AG10803 (cell line): ENCODE measurements around the gene KIF3B.

Experiments
- DNase-seq: peaks from one replicate; pipeline ENCODE4 v3.0.0; 2010; ENCODE audit warnings: low read depth
- H3K4me3 ChIP-seq: 2 replicates; pipeline ENCODE4 v1.5.1; 2011; ENCODE audit warnings: mild to moderate bottlenecking, low read length, control low read depth
- TF ChIP-seq, protein P1 (sequence below): conservative IDR thresholded peaks from 2 replicates; pipeline ENCODE4 v1.5.1; 2011; ENCODE audit warnings: mild to moderate bottlenecking, low read length, control low read depth, inconsistent platforms

The KIF3B gene

DNA sequence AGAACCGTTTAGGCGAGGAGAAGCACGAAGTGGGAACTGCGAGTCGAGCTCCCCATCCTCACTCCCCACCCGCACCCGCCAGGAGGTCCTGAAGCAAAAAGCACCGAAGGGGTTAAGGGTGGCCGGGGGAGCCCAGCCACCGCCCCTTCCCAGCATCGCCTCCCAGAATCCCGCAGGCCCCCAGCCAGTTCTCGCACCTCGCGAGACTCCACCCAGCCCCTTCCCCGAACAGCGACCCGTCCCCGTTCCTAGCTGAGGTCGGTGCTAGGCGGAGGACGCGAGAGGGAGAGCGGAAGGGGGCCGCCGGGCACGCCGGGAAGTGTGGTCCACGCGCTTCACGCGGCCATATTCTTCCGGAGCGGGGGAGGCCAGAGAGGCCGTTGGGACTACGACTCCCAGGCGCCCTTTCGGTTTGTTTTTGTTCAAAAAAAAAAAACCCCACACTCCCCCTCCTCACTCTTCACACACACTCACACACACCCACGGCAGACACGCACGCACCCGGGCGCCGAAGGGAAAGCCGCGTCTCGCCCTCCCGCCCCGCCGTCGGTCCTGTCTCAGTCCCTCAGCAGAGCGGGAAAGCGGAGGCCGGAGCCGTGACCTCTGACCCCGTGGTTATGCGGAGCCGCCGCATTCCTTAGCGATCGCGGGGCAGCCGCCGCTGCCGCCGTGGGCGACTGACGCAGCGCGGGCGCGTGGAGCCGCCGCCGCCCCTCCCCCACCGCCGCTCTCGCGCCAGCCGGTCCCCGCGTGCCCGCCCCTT, 80.6 kb downstream of the KIF3B start, which contains the start of gene ASXL1:
Gene ASXL1, plus strand, starts transcription at position 463 of the 763 bp plus-strand sequence. CDS start 445 bp downstream, outside the sequence.
- TF ChIP-seq, protein P1, sequence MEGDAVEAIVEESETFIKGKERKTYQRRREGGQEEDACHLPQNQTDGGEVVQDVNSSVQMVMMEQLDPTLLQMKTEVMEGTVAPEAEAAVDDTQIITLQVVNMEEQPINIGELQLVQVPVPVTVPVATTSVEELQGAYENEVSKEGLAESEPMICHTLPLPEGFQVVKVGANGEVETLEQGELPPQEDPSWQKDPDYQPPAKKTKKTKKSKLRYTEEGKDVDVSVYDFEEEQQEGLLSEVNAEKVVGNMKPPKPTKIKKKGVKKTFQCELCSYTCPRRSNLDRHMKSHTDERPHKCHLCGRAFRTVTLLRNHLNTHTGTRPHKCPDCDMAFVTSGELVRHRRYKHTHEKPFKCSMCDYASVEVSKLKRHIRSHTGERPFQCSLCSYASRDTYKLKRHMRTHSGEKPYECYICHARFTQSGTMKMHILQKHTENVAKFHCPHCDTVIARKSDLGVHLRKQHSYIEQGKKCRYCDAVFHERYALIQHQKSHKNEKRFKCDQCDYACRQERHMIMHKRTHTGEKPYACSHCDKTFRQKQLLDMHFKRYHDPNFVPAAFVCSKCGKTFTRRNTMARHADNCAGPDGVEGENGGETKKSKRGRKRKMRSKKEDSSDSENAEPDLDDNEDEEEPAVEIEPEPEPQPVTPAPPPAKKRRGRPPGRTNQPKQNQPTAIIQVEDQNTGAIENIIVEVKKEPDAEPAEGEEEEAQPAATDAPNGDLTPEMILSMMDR = no peak; the same call in 1 of the 2 replicates
- H3K4me3 ChIP-seq = peak within 1 kb of the TSS; percentile 97
- DNase-seq = peak; percentile 95

DNA sequence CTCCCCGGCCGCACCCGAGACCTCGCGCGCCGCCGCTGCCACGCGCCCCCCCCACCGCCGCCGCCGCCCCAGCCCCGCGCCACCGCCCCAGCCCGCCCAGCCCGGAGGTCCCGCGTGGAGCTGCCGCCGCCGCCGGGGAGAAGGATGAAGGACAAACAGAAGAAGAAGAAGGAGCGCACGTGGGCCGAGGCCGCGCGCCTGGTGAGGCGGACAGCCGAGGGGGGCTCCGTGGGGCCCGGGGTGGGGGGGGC, 81.1 kb downstream of the KIF3B start:
- TF ChIP-seq, protein P1 = no peak
- no peak for DNase-seq
- H3K4me3 ChIP-seq = peak overlapping the region; percentile 97

DNA sequence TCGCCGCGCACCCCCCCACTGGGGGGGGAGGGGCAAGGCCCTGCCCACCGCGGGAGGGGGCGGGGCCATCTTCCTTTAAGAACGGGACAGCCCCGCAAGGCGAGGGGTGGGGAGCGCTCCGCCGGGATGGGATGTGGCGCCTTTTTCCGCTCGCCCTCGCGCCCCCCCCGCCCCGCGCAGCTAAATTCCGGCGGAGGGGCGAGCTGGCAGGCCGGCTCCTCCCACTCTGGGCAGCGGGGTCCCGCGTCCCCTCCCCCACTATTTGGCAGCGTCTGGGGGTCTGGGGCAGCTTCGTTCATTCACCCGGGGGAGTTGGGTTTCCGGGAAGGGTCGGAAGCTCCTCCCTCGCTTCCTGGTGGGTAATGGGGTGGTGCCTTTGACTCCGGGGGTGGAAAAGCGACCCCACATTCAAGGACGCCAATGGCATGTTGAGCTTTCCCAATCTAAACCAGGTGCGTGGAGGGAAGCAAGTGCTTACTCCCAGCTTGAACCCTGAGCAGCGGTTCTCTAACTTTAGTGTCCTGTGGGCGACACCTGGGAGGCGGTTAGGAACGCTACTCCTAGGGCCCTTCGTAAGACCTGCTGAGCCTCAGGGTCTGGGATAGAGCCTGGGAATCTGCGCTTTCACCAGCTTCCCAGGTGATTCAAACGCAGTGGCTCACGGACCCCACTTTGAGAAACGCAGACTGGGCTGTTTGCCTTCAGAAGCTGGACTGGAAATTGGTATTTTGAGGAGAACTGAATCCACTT, 81.6 kb downstream of the KIF3B start:
- peak overlapping the region; percentile 97 for H3K4me3 ChIP-seq
- DNase-seq = peak; percentile 58
- TF ChIP-seq, protein P1 = no peak

DNA sequence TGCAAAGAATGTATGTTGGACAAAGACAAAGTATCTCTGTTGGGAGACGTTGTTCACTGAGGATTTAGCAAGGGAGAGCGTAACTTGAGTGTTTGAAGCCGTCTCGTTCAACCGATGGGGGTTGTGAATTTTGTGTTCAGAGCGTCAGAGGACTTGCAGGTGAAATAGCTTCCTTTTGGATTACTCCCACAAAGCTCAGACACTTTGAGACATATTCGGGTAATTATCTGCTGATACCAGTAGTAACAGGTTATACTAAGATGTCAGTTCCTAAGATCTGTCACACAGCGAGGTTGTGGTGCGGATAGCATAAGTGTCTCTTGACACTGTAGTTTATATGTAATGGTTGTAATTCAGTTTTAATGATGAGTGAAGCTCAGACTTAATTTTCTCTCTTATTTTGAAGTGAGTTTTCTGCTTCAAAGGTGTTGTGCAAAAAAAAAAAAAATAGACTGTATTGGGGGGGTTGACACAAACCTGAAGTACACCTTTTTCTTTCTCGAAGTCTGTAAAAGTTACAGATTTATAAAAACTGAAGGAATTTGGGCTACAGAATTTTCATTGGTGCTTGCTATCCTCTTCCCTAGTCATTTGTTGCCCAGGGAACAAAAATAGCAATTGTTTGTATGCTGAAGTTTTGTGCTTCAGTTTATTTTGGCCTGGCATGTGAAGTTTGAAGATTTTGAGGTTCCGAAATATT, 82.3 kb downstream of the KIF3B start:
- peak; percentile 48 for DNase-seq
- TF ChIP-seq, protein P1 = no peak
- H3K4me3 ChIP-seq = peak overlapping the region; percentile 97

DNA sequence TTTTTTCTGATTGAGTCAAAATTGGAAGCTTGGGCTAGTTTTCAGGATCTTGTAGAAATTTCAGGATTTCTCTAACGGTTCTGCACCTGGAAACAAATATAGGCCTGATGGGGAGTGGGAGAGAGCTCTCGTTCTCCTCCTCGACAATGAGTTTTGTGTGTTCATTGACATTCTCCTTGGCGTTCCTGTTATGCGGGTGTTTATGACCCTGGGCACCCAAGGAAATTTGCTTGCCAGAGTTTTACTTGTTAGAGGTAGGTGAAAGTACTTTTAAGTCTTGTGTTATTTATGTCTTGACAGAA, 82.8 kb downstream of the KIF3B start:
- peak overlapping the region; percentile 97 for H3K4me3 ChIP-seq
- no peak for DNase-seq
- TF ChIP-seq, protein P1 = no peak

DNA sequence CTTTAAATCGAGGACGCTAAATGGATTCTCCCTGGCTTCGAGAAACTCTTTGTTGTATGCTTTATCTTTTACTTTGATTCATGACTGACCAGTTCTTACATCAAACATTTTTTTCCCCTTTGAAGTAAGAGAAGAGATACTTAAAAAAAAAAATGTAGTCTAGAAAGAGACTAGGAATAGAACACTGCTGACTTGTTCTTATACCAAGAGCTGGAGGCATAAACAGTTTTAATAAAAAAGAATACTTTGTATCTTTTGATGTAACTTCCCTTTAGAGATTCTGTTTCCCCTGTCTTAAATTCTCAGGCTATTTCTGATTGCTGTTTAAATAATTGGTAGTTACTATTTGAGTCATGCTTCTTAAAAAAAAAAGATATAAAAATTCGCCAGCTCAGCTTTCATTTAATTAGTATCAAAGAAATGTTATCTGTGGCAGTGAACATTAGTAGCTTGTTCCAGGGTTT, 85.5 kb downstream of the KIF3B start:
- no peak for DNase-seq
- H3K4me3 ChIP-seq = no peak overlapping the region
- TF ChIP-seq, protein P1 = no peak
